H7 (cell line): ENCODE measurements around the gene NTMT1. TPM values are rescaled to one million over a fixed set of nuclear protein-coding genes. Genes with fewer than 3 reads are reported as not detected.
A peak's percentile ranks its signal among the peaks of the same experiment; 100 is the strongest.

ENCODE experiments used
- DNase-seq: peaks from one replicate; pipeline ENCODE4 v3.0.0; 2012
- H3K27me3 ChIP-seq: 2 replicates; pipeline ENCODE4 v1.6.0; 2011; ENCODE audit warnings: mild to moderate bottlenecking, low read length; ENCODE audit not compliant: control insufficient read depth, insufficient read depth
- H3K36me3 ChIP-seq: replicated peaks from 2 replicates; pipeline ENCODE4 v1.5.1; 2011; ENCODE audit warnings: low read length; ENCODE audit not compliant: control insufficient read depth, insufficient read depth
- H3K4me3 ChIP-seq: 2 replicates; pipeline ENCODE4 v1.5.1; 2011; ENCODE audit warnings: low read depth, mild to moderate bottlenecking, control low read depth, low read length, moderate library complexity; ENCODE audit not compliant: insufficient read depth
- total RNA-seq: library from RNA; depleted of rRNA; stranded (reverse); fragments of >200 nt; shearing (Covaris generic); gene quantifications from 2 replicates; pipeline ENCODE4 v1.2.3, GENCODE V29; 2014; rRNA removed

The NTMT1 gene
- total RNA-seq, 1 experiment from 2014 or later, result 80.5 TPM

- Histone ChIP-seq H3K36me3 (no peaks in the 10 kb centered on the region), H3K27me3 (no peaks in the 10 kb centered on the region), H3K4me3 (no peak overlapping the region)
- DNase-seq, result no peak
Observed at GRCh38 chr9:129675620-129676019, 49.7 kb downstream of the NTMT1 start.

- Histone ChIP-seq H3K4me3 (no peak overlapping the region), H3K36me3 (no peaks in the 10 kb centered on the region), H3K27me3 (no peaks in the 10 kb centered on the region)
- DNase-seq, result peak; percentile 34
Observed at GRCh38 chr9:129676287-129676686, 50.3 kb downstream of the NTMT1 start.

- no peaks in the 10 kb centered on the region for H3K36me3 ChIP-seq
- H3K27me3 ChIP-seq, result no peaks in the 10 kb centered on the region
- DNase-seq, result peak; percentile 74
- H3K4me3 ChIP-seq, result no peak overlapping the region
Observed at GRCh38 chr9:129676975-129677374, 51.0 kb downstream of the NTMT1 start.

GRCh38 chr9:129677456-129677855 is 51.5 kb downstream of the NTMT1 start:
- peak; percentile 84 for DNase-seq
- no peaks in the 10 kb centered on the region for H3K36me3 ChIP-seq
- no peaks in the 10 kb centered on the region for H3K27me3 ChIP-seq
- H3K4me3 ChIP-seq, result no peak overlapping the region

- no peak for DNase-seq
- no peak overlapping the region for H3K4me3 ChIP-seq
- no peaks in the 10 kb centered on the region for H3K27me3 ChIP-seq
- H3K36me3 ChIP-seq, result no peaks in the 10 kb centered on the region
Observed at GRCh38 chr9:129678844-129679243, 52.9 kb downstream of the NTMT1 start.

- DNase-seq, result peak; percentile 57
- Histone ChIP-seq H3K4me3 (no peak overlapping the region), H3K27me3 (no peaks in the 10 kb centered on the region), H3K36me3 (no peaks in the 10 kb centered on the region)
Observed at GRCh38 chr9:129679537-129679936, 53.6 kb downstream of the NTMT1 start.

GRCh38 chr9:129681924-129682323 is 56.0 kb downstream of the NTMT1 start:
- H3K36me3 ChIP-seq, result no peaks in the 10 kb centered on the region
- H3K27me3 ChIP-seq, result no peaks in the 10 kb centered on the region
- no peak overlapping the region for H3K4me3 ChIP-seq
- peak; percentile 36 for DNase-seq

GRCh38 chr9:129682381-129682780 is 56.4 kb downstream of the NTMT1 start:
- Histone ChIP-seq H3K27me3 (no peaks in the 10 kb centered on the region), H3K36me3 (no peaks in the 10 kb centered on the region), H3K4me3 (no peak overlapping the region)
- DNase-seq, result no peak

- Histone ChIP-seq H3K36me3 (no peaks in the 10 kb centered on the region), H3K27me3 (no peaks in the 10 kb centered on the region), H3K4me3 (no peak overlapping the region)
- DNase-seq, result no peak
Observed at GRCh38 chr9:129685220-129685932, 59.4 kb downstream of the NTMT1 start.

Other genes with a start within 250 kb of the NTMT1 start
- not detected in 2 replicates for gene C9orf50, start 5.1 kb upstream of the NTMT1 start, total RNA-seq
- 19.2 and 20.9 TPM in 2 replicates for gene ASB6, start 16.0 kb downstream of the NTMT1 start, total RNA-seq
- gene PRRX2, start 39.5 kb downstream of the NTMT1 start, total RNA-seq, result 10.8 and 12.7 TPM in 2 replicates
- gene PTGES, start 126.9 kb downstream of the NTMT1 start, total RNA-seq, result 0.69 and 1.2 TPM in 2 replicates
- gene TOR1B, start 177.0 kb downstream of the NTMT1 start, total RNA-seq, result 17.9 and 18.2 TPM in 2 replicates
- 22.9 and 27.1 TPM in 2 replicates for gene TOR1A, start 198.0 kb downstream of the NTMT1 start, total RNA-seq
- 39.7 and 47.0 TPM in 2 replicates for gene C9orf78, start 209.1 kb downstream of the NTMT1 start, total RNA-seq
- 15.8 and 16.3 TPM in 2 replicates for gene USP20, start 209.3 kb downstream of the NTMT1 start, total RNA-seq